ENCODE results near the gene TAOK3.

DNA sequence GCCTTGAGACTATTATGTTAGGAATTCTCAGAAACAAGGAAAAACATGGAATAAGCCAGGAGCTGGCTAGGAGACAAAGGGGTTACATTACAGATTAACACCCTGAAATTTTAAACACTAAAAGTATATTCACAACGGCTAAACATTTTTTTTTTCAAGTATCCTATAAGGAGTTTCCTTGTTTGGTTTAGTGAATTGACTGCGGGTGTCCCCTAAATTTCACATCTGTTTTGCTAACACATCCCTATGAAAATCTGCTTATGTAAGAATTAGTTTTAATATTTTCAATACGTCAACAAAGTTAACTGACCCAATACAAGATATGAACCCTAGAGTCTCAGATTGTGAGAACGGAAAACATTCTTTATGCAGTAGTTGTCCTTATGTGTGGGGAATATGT lies 19.0 kb downstream of the TAOK3 start:
- TF ChIP-seq, protein P1, sequence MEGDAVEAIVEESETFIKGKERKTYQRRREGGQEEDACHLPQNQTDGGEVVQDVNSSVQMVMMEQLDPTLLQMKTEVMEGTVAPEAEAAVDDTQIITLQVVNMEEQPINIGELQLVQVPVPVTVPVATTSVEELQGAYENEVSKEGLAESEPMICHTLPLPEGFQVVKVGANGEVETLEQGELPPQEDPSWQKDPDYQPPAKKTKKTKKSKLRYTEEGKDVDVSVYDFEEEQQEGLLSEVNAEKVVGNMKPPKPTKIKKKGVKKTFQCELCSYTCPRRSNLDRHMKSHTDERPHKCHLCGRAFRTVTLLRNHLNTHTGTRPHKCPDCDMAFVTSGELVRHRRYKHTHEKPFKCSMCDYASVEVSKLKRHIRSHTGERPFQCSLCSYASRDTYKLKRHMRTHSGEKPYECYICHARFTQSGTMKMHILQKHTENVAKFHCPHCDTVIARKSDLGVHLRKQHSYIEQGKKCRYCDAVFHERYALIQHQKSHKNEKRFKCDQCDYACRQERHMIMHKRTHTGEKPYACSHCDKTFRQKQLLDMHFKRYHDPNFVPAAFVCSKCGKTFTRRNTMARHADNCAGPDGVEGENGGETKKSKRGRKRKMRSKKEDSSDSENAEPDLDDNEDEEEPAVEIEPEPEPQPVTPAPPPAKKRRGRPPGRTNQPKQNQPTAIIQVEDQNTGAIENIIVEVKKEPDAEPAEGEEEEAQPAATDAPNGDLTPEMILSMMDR (IDR thresholded peaks at IDR 0.05), result no peak
- no peak for TF ChIP-seq POLR2AphosphoS5 (IDR thresholded peaks at IDR 0.05)

All from prostate gland (tissue), 2 donors.